Measurements from ENCODE around the gene UMODL1. TPM values are rescaled to one million over a fixed set of nuclear protein-coding genes. Genes with fewer than 3 reads are reported as not detected.

The UMODL1 gene
- total and polyA plus RNA-seq, 2 donors (not counting 3 experiments of a cell fraction or from before 2014, with no cell fraction given): not detected

DNA sequence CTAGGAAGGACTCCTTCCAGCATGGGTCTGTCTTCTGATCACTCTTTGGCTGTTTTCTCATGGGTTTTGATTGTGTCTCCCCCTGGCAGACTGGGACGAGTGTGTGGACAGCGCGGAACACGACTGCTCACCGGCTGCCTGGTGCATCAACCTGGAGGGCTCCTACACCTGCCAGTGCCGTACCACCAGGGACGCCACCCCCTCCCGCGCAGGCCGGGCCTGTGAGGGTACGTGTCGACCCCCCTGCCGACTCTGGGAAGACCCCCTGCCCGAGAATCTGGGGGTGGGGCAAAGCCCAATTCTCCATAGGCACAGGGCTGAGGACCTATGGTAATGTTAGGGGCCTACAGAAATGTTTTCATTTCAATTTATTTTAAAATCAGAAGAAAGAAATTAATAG, 38.4 kb downstream of the UMODL1 start:
- H3K79me2 ChIP-seq (ENCODE audit: control insufficient read depth, insufficient read depth, low read length): no peaks in the 10 kb centered on the region
- H3K9me3 ChIP-seq (replicated peaks; ENCODE audit: control insufficient read depth, insufficient read depth, low read length): no peaks in the 10 kb centered on the region
- peaks cover 0 to 10% of the 10 kb centered on the region in 2 experiments for H3K27me3 ChIP-seq (ENCODE audit: control insufficient read depth in 2 of 2, insufficient read depth in 2 of 2, low read length in 2 of 2)
- dilution Hi-C loops (cut with MboI; ENCODE audit: extremely low pct_ligation_motif_present, low sequenced_read_pairs): no loop called here
- no peaks in the 10 kb centered on the region for H3K36me3 ChIP-seq (ENCODE audit: control insufficient read depth in 2 of 2, extremely low read depth in 1 of 2, insufficient read depth in 2 of 2, low read length in 2 of 2)
- TF ChIP-seq, protein P1, sequence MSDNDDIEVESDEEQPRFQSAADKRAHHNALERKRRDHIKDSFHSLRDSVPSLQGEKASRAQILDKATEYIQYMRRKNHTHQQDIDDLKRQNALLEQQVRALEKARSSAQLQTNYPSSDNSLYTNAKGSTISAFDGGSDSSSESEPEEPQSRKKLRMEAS (IDR thresholded peaks at IDR 0.05; ENCODE audit: insufficient read depth, insufficient read length): no peak
- TF ChIP-seq POLR2AphosphoS5 (IDR thresholded peaks at IDR 0.05; ENCODE audit: insufficient read depth, low read depth, low read length): no peak
- no peak for TF ChIP-seq GATA2 (IDR thresholded peaks at IDR 0.05; ENCODE audit: insufficient read depth, insufficient read length, low read depth, low read length)
- TF ChIP-seq EZH2 (IDR thresholded peaks at IDR 0.05; ENCODE audit: borderline replicate concordance, low read depth, low read length, severe bottlenecking): no peak
- TF ChIP-seq MYC (IDR thresholded peaks at IDR 0.05; ENCODE audit: low read depth, low read length): no peak
- TF ChIP-seq JUN (IDR thresholded peaks at IDR 0.05; ENCODE audit: borderline replicate concordance, insufficient read depth, insufficient read length, low read depth): no peak
- TF ChIP-seq FOS (IDR thresholded peaks at IDR 0.05; ENCODE audit: borderline replicate concordance, insufficient read depth, low read length): no peak
- TF ChIP-seq, protein P2, sequence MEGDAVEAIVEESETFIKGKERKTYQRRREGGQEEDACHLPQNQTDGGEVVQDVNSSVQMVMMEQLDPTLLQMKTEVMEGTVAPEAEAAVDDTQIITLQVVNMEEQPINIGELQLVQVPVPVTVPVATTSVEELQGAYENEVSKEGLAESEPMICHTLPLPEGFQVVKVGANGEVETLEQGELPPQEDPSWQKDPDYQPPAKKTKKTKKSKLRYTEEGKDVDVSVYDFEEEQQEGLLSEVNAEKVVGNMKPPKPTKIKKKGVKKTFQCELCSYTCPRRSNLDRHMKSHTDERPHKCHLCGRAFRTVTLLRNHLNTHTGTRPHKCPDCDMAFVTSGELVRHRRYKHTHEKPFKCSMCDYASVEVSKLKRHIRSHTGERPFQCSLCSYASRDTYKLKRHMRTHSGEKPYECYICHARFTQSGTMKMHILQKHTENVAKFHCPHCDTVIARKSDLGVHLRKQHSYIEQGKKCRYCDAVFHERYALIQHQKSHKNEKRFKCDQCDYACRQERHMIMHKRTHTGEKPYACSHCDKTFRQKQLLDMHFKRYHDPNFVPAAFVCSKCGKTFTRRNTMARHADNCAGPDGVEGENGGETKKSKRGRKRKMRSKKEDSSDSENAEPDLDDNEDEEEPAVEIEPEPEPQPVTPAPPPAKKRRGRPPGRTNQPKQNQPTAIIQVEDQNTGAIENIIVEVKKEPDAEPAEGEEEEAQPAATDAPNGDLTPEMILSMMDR (IDR thresholded peaks at IDR 0.05; ENCODE audit: extremely low read depth in 1 of 2, insufficient read depth in 1 of 2, low read depth in 1 of 2, low read length in 2 of 2): no peak
- TF ChIP-seq POLR2A (IDR thresholded peaks at IDR 0.05; ENCODE audit: low read depth, low read length): no peak
- H2AFZ ChIP-seq (ENCODE audit: low read depth, low read length): no peak overlapping the region
- no peak for FAIRE-seq
- no peaks in the 10 kb centered on the region for H3K9me1 ChIP-seq (replicated peaks; ENCODE audit: control insufficient read depth, extremely low read depth, insufficient read depth, low read length)
- ChIA-PET POLR2A (no interaction called here), CTCF (interaction anchor here (1.2 to 4.1 kb wide), 7 partner anchors 8 to 293 kb away, joined by 3 to 81 read pairs (median 13); no protein-coding TSS in a partner anchor)
- no peak for DNase-seq (ENCODE audit: low read depth, low spot score)
- no peak overlapping the region for H3K9ac ChIP-seq (replicated peaks; ENCODE audit: extremely low read depth, insufficient read depth, low read length)
- no peaks in the 10 kb centered on the region for H4K20me1 ChIP-seq (replicated peaks; ENCODE audit: control insufficient read depth, extremely low read depth, insufficient read depth, low read length)
- no peak overlapping the region for H3K27ac ChIP-seq (ENCODE audit: insufficient read depth, low read depth, low read length)
- intact Hi-C loops (cut with micrococcal nuclease): loop anchor here (2.0 kb wide), 1 partner anchor 101 kb away; no protein-coding TSS in a partner anchor
- no peaks in the 10 kb centered on the region for H3K4me1 ChIP-seq (ENCODE audit: control insufficient read depth, extremely low read depth, insufficient read depth, low read length)
- no peak overlapping the region for H3K4me3 ChIP-seq (replicated peaks in 1 of 3; ENCODE audit: insufficient read depth in 1 of 3, low read depth in 1 of 3, low read length in 3 of 3)
- no peak overlapping the region for H3K4me2 ChIP-seq (ENCODE audit: insufficient read depth, low read length)
- BruUV-seq (replicated peaks): no TSS peak

Data from endothelial cell of umbilical vein (primary cell).